NCI-H146 treated with DMSO at 0.1 percent for 48 hours (cell line): ENCODE results near the gene CDK11B.
"Not testable (repeated sequence)": the region's sequence is repeated elsewhere in the genome, so short reads cannot be mapped to it uniquely, and the experiment has no call there.

Experiments
- DNase-seq: peaks from one replicate; lab custom pipeline; 2025; ENCODE audit not compliant: unreplicated experiment; lab: John Stamatoyannopoulos, UW

The CDK11B gene

DNA sequence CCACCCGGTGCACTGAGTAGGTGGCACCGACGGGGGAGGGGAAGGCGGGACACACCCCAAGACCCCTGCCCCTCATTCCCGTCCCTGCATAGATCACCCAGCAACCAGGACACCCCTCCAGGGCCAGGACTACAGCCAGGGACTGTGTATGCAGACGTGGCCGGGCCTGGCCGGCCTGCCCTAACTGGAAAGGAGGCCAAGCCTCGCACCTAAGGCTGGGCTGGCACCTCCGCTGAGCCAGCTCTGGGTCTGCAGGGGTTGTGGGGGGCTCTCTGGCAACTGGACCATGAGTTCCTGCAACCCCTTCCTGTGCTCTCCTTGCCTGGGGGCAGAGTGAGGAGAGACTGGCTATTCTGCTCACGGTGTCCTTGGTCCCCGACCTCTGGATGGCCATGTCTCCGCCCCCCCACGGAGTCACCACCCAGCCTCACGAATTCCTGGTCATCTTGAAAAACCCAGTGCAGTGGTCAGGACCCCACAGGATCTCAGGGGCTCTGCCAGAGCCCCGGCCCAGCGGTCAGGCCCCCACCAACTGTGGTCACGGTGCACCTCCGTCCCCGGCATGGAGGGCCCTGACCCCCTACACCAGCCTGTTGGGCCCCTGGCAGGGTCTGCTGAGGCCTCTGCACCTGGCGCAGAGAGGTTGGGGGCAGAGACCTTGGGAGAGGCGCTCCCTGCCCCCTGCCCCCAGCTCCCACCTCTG is 57.8 kb downstream of the CDK11B start:
- DNase-seq: no peak

- no peak for DNase-seq
Measured at GRCh38 chr1:1599935-1600860, 58.6 kb downstream of the CDK11B start, which contains the start of gene FNDC10. Gene FNDC10, minus strand, starts transcription at chr1:1600135. Its CDS starts 120 bp downstream, at chr1:1600015.

- no peak for DNase-seq
Measured at GRCh38 chr1:1599030-1599934, 59.5 kb downstream of the CDK11B start.

GRCh38 chr1:1598720-1599029 is 60.1 kb downstream of the CDK11B start:
- no peak for DNase-seq

GRCh38 chr1:1598051-1598719 is 60.6 kb downstream of the CDK11B start:
- no peak for DNase-seq

GRCh38 chr1:1597275-1597930 is 61.4 kb downstream of the CDK11B start:
- no peak for DNase-seq

DNA sequence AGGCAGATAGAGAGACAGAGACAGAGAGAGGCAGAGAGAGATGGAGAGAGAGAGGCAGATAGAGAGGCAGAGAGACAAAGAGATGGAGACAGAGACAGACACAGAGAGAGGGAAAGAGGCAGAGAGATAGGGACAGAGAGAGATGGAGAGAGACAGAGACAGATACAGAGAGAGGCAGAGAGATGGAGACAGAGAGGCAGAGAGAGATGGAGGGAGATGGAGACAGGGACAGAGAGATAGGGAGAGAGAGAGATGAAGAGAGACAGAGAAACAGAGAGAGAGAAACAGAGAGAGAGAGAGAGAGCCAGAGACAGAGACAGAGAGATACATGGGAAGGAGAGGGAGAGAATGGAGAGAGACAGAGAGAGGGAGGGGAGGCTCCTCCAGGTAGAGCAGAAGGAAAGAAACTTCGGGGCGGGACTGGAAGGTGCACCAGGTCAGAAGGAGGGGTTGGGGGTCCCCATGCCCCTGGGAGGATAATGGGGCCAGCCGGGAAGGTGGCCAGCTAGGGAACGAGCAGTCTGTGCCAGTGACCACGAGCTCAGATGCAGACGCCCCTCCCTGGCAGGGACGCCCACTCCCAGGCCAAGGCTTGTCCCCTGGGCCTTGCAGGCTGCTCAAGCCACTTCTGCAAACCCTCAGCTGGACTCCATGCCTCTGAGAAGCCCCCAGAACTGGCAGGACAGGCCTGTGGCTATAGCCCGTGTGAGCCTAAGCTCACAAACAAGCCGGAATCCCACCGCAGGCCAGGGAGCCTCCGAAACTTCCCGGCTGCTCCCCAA is 62.1 kb downstream of the CDK11B start:
- DNase-seq: no peak

GRCh38 chr1:1595341-1595740 is 63.5 kb downstream of the CDK11B start:
- not testable (repeated sequence) for DNase-seq

- DNase-seq: peak; percentile 12
Measured at GRCh38 chr1:1594602-1595260, 64.1 kb downstream of the CDK11B start.

- DNase-seq: no peak
Measured at GRCh38 chr1:1593834-1594601, 64.8 kb downstream of the CDK11B start.

DNA sequence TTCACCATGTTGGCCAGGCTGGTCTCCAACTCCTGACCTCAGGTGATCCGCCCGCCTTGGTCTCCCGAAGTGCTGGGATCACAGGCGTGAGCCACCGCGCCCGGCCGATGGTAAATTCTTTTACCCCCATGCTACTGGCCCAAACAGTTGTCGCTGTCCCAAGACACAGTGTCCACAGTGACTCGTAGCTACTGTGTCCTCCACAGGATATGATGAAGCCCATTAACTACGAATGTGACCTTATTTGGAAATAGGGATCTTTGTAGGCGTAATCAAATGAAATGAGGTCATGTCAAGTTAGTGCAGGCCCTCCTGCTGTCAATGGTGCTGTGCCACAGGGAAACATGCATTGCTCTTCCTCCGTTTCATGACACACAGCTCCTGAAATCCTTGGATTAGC is 67.4 kb downstream of the CDK11B start:
- no peak for DNase-seq
